NCI-H2081 (cell line): ENCODE measurements around the gene USP6.
"Not testable (repeated sequence)": the region's sequence is repeated elsewhere in the genome, so short reads cannot be mapped to it uniquely, and the experiment has no call there.

Experiments
- DNase-seq, 2 experiments: peaks; one replicate each; lab custom pipeline; 2025; lab: John Stamatoyannopoulos, UW

USP6 gene

DNA sequence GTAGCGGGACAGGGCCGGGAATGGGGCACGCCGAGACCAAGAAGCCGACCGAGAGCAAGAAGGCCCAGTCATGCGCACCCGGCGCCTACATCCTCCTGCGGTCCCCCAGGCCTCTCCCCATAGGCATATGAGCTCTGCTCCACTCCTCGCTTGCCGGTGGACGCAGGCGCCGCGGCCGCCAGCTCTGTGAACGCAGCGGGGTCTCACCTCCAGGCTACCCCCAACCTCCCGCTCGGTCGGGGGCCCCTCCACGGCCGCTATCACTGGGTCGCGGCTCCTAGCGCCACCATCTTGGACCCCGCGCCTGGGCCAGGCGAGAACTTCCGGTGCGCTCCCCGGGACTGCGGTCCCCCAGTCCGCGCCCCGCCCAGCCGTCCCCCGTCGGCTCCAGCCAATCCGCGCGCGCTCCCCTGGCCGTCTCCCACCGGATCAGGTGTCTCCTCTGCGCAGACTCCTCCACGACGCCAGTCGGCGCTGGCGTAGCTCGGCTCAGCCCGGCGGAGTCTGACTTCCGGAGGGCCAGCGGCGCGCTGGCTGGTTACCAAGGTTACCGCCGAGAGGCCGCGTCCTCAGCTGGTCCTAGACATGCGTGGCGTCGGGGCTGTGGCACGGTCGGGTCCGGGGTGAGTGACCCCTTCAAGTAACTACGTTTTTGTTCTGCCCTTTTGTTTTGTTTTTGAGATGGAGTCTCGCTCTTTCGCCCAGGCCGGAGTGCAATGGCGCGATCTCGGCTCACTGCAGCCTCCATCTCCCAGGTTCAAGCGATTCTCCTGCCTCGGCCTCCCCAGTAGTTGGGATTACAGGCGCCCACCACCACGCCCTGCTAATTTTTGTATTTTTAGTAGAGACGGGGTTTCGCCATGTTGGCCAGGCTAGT is 75.9 kb downstream of the USP6 start, which contains the start of gene ZNF594:
Gene ZNF594 (minus strand): TSS at position 328 of the 877 bp plus-strand sequence. CDS start 7,612 bp downstream, outside the sequence.
- DNase-seq, result peak; percentile 87 to 95

DNA sequence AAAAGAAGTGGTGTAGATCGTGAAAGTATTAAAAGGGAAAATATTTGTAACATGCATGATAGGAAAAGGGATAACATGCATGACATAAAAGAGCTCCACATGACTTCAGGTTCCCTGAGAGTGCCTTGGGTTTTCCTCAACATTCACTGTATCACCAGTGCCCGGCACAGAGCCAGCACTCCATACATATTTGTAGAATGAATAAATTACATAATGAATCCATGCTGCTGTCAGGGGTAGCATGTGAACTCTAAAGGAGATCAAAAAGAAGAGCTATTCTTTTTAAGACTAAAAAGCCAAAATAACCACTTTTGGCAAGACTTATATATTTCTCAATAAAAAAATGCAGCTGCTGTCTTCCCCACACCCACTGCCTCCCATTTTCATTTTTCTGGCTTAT is 78.5 kb downstream of the USP6 start:
- DNase-seq, result no peak

DNA sequence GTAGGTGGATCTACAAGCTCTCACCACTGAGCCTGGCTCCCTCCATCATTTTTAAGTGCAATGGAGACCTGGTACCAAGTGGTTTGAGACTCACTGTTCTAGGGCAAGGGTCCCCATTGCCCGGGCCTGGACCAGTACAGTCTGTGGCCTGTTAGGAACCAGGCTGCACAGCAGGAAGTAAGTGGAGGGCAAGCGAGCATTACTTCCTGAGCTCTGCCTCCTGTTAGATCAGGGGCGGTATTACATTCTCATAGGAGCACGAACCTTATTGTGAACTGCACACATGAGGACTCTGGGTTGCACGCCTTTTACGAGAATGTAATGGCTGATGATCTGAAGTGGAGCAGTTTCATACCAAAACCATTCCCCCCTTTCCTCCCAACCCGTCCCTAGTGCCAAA is 82.6 kb downstream of the USP6 start:
- DNase-seq, result no peak

DNA sequence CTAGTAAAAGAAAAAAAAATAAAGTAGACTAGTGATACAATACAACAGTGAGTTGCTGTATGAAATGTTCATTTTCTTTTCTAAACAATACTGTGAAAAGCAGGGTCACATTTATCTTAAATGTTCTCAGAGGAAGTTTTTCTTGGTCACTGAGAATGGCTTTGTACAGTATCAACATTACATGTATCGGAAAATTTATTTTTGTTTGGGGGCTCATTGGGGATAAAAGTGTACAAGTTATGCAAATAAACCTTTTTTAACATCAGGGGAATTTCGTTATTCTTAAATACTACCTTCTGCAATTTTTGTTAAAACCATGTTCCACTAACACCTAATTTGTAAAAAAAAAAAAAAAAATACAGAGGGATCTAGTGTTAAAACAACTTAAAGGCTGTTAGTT is 84.5 kb downstream of the USP6 start:
- no peak for DNase-seq

DNA sequence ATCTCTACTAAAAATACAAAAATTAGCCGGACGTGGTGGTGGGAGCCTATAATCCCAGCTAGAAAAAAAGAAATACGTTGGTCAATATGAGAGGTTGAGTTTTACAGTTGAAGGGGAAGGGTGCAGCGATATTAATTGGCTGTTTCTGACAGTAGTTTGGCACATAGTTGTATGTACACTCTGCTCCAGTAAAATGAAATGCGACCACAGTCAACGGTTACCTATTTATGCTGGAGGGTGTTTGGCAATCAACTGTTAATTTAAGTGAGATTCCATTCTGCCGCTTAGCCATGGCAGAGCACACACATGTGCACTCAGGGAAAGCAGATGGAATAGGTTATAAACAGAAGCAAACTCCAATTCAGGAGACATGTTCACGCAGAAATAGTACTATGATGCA is 85.2 kb downstream of the USP6 start:
- peak in 1 of 2 experiments; percentile 2 for DNase-seq

DNA sequence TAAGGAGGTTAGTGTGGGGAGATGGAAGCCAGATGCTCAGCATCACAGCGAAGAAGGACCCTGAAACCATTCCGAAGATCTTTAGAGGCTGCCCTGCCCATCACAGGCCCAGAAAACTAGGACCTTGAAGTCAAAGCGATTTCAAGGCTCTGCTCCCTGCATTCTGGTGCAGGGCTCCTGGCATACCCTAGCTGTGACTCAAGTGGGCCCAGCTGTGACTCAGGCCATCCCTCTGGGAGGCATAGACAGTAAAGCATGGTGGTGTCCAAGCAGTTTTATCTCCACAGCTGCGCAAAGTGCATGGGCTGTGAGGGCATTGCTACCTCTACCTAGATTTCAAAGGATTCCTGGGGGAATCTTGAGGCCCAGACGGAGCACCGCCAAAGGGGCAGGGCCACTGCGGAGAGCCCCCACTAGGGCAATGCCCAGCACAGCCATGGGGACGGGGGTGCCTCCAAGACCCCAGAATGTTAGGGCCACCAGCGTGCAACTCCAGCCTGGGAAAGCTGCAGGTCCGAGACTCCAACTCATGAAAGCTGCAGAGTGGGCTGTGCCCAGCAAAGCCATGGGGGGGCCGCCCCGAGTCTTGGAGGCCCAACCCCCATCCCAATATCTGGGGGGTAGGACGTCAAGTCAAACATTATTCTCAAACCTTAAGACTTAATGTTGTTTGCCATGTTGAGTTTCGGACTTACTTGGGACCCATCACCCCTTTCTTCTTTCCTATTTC is 87.5 kb downstream of the USP6 start:
- DNase-seq, result no peak

DNA sequence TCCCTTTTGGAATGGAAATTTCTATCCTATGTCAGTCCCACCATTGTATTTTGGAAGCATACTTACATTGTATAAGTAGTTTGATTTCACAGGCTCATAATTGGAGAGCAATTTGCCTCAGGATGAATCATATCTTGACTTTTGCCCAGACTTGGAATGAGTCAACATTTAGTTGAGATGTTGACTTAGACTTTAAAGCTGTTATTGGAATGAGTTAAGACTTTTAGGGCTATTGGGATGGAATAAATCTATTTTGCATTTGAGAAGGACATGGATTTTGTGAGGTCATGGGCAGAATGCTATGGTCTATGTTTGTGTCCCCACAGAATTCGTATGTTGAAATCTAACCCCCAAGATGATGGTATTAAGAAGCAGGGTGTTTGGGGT is 88.1 kb downstream of the USP6 start:
- no peak for DNase-seq

DNA sequence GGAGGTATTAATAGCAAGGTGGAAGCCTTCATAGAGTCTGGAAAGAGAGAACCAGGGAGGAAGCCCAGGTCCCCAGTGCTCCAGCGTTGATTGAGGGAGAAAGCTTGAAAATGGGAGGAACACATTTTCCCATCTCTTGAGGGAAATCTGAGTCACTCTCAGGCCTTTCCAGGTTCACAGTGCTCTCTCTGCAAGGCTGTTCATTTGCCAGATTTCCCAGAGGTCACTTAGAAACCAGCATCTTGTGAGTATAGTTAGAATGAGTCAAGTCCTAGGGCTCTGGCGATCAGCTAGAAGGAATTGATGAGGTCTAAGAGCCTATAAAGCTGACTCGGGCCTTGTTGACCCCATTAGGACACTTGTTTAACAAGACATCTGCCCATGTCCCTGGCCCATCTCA is 93.6 kb downstream of the USP6 start:
- no peak for DNase-seq

DNA sequence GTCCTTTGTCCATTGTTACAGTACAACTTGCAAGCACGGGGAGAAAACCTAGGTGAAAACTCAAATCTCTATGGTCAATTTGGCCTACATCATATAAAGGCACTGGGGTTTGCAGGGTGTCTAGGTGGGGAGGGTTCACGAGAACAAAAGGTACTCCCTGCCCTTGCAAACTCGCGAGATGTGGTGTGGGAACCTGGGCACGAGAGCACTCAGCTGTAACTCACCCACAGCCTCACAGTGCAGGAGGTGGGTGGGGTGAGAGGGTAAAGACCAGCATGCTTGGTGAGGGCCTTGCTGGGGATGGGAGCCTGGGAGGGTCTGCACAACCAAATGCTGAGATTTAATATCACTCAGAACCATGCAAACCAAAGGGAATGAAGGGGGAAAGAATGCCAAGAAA is 94.3 kb downstream of the USP6 start:
- no peak for DNase-seq

DNA sequence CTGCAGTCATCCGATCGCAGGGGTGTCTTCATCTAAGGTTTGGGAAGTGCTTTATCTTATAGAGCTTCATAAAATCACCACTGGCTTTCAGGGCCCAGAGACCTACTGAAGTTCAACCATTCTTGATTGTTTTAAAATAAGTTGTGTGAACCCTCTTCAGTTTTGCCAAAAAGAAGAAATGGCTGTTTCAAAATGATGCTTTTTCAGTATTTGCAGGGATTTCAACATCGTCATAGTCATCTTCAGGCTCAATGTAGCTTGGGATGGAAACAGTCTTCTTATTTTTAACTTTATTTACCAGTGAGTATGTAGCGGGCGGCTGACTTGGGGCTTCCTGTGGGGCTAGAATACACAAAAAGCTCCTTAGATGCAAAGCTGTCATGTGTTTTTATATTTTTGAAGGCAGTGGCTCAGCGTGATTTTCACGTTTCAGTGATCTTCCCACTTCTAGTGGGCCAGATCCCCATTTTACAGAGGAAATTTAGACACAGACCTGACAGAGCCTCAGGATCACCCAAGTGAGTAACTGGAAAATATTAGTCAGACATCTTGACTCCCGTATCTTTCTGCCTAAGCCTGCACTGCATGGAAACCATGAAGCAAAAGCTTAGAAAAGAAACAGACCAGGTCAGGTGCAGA is 94.9 kb downstream of the USP6 start:
- DNase-seq, result no peak

DNA sequence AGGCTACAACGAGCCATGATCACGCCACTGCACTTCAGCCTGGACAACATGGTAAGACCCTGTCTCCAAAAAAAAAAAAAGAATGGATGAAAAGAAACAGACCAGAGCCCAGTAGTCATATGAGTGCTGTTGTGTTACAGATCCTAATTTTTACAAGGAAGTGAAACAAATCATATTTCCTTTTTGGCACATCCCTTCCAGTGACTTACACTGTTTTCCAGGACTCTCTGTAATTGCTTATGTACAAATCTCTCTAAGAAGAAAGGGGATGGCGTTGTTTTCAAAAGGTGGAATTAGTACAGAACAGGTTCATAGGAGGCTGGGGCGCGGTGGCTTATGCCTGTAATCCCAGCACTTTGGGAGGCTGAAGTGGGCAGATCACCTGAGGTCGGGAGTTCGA is 95.6 kb downstream of the USP6 start:
- DNase-seq, result no peak

DNA sequence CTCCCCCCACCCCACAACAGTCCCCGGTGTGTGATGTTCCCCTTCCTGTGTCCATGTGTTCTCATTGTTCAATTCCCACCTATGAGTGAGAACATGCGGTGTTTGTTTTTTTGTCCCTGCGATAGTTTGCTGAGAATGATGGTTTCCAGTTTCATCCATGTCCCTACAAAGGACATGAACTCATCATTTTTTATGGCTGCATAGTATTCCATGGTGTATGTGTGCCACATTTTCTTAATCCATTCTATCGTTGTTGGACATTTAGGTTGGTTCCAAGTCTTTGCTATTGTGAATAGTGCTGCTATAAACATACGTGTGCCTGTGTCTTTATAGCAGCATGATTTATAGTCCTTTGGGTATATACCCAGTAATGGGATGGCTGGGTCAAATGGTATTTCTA is 101.7 kb downstream of the USP6 start:
- DNase-seq, result not testable (repeated sequence)

DNA sequence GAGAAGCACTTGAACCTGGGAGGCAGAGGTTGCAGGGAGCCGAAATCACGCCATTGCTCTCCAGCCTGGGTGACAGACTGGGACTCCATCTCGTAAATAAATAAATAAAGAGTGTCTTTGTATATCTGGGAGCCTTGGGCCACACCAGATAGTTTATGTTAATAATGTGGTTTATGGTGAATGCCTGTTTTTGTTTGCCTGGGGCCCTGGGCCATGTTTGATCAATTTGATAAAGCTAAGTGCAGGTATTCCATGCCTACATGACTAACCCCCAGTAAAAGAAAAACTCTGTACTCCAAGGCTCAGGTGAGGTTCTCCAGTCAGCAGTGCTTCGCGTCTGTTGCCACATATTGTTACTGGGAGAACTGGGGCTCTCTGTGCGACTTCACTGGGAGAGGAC is 103.7 kb downstream of the USP6 start:
- DNase-seq, result no peak

DNA sequence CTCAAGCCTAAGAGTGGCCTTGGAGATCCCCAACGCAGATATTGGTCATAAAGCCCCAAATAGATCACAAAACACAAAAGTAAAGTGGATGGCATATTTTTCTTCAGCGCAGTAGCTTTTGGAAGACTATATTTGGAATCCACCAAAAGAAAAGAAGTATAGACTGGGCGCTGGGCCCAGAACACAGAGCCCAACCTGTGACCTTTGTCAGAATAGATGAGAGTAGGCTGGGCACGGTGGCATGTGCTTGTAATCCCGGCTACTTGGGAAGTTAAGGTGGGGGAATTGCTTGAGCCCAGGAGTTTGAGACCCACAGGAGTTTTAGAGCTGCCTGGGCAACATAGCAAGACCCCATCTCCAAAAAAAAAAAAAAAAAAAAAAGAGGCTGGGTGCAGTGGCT is 104.2 kb downstream of the USP6 start:
- DNase-seq, result no peak

DNA sequence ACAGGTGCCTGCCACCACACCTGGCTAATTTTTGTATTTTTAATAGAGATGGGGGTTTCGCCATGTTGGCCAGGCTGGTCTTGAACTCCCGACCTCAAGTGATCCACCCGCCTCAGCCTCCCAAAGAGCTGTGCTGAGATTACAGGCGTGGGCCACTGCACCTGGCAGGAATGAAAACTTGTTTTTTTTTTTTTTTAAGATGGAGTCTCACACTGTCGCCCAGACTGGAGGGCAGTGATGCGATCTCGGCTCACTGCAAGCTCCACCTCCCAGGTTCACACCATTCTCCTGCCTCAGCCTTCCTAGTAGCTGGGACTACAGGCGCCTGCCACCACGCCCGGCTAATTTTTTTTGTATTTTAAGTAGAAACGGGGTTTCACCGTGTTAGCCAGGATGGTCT is 106.1 kb downstream of the USP6 start:
- not testable (repeated sequence) for DNase-seq
